Measurements from ENCODE around the gene HERC4. TPM values are rescaled to one million over a fixed set of nuclear protein-coding genes. Genes with fewer than 3 reads are reported as not detected.

HERC4 gene
- total RNA-seq, 2 donors from 2014 or later, result 53.8 to 60.1 TPM

DNA sequence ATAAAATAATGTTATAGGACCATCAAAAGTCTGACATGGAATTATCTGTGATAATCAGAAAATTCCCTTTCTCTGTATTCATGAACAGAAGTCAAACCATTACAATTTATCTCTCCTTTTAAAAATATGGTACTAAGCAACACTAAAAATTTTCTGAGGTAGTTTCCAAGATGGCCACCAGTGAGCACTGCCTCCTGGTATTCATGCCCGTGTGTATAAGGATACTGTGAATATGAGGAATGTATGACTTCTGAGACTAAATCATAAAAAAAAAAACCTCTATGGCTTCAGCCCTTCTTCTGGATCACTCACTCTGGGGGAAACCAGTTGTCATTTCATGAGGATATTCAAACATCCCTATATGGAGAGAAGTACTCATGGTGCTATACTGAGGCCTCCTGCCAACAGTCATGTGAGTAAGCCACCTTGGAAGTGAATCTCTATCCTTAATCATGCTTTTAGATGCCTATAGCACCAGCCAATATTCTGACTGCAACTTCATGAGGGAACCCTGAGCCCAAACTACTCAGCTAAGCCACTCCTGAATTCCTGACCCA, 149.6 kb downstream of the HERC4 start:
- H3K4me1 ChIP-seq (ENCODE audit: control insufficient read depth, insufficient read depth, low read length), result no peaks in the 10 kb centered on the region
- H3K27me3 ChIP-seq (ENCODE audit: control insufficient read depth, insufficient read depth, low read length, poor library complexity, severe bottlenecking), result no peaks in the 10 kb centered on the region
- TF ChIP-seq, protein P1, sequence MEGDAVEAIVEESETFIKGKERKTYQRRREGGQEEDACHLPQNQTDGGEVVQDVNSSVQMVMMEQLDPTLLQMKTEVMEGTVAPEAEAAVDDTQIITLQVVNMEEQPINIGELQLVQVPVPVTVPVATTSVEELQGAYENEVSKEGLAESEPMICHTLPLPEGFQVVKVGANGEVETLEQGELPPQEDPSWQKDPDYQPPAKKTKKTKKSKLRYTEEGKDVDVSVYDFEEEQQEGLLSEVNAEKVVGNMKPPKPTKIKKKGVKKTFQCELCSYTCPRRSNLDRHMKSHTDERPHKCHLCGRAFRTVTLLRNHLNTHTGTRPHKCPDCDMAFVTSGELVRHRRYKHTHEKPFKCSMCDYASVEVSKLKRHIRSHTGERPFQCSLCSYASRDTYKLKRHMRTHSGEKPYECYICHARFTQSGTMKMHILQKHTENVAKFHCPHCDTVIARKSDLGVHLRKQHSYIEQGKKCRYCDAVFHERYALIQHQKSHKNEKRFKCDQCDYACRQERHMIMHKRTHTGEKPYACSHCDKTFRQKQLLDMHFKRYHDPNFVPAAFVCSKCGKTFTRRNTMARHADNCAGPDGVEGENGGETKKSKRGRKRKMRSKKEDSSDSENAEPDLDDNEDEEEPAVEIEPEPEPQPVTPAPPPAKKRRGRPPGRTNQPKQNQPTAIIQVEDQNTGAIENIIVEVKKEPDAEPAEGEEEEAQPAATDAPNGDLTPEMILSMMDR (conservative IDR thresholded peaks at IDR 0.05), result no peak
- no peaks in the 10 kb centered on the region for H3K27me3 Mint-ChIP-seq (ENCODE audit: insufficient read depth)
- H3K27ac Mint-ChIP-seq, result no peak overlapping the region
- H3K4me1 Mint-ChIP-seq, result no peaks in the 10 kb centered on the region
- peaks cover 29% of the 10 kb centered on the region for H3K36me3 Mint-ChIP-seq (ENCODE audit: low read depth)
- WGBS, 2 experiments (ENCODE audit: insufficient coverage in 1 of 2, insufficient read length in 1 of 2), result no CpG with 5 or more reads among the region's 1 CpG
- H3K4me3 ChIP-seq (ENCODE audit: low read length), result no peak overlapping the region
- no peaks in the 10 kb centered on the region for H3K9me3 ChIP-seq (ENCODE audit: control insufficient read depth, low read length)
- no peak overlapping the region for H3K9ac ChIP-seq (ENCODE audit: extremely low read depth, low read length, poor library complexity, severe bottlenecking)
- H3K9me3 Mint-ChIP-seq, result no peaks in the 10 kb centered on the region
- no peak for DNase-seq
- H3K27ac ChIP-seq (ENCODE audit: low read depth, low read length), result no peak overlapping the region
- no peak overlapping the region for H3K4me3 Mint-ChIP-seq
- peaks cover 51% of the 10 kb centered on the region for H3K36me3 ChIP-seq (ENCODE audit: control insufficient read depth, insufficient read depth, low read length)

DNA sequence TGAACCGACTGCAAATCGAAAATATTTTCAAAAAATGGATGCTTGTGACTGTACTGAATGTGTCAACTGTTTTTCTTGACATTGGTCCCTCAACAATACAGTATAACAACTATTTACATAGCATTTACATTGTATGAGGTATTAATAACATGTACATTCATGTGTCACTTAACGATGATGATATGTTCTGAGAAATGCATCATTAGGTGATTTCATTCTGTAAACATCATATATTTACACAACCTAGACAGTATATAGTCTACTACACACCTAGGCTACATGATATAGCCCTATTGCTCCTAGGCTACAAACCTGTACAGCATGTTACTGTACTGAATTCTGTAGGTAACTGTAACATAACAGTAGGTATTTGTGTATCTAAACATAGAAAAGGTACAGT, 150.9 kb downstream of the HERC4 start:
- no peaks in the 10 kb centered on the region for H3K27me3 ChIP-seq (ENCODE audit: control insufficient read depth, insufficient read depth, low read length, poor library complexity, severe bottlenecking)
- no peak overlapping the region for H3K9ac ChIP-seq (ENCODE audit: extremely low read depth, low read length, poor library complexity, severe bottlenecking)
- H3K36me3 Mint-ChIP-seq (ENCODE audit: low read depth), result peaks cover 23% of the 10 kb centered on the region
- H3K4me3 Mint-ChIP-seq, result no peak overlapping the region
- no peaks in the 10 kb centered on the region for H3K4me1 ChIP-seq (ENCODE audit: control insufficient read depth, insufficient read depth, low read length)
- no peaks in the 10 kb centered on the region for H3K27me3 Mint-ChIP-seq (ENCODE audit: insufficient read depth)
- DNase-seq, result no peak
- no peak overlapping the region for H3K27ac Mint-ChIP-seq
- H3K27ac ChIP-seq (ENCODE audit: low read depth, low read length), result no peak overlapping the region
- no peak overlapping the region for H3K4me3 ChIP-seq (ENCODE audit: low read length)
- peaks cover 41% of the 10 kb centered on the region for H3K36me3 ChIP-seq (ENCODE audit: control insufficient read depth, insufficient read depth, low read length)
- WGBS, 2 experiments (ENCODE audit: insufficient coverage in 1 of 2, insufficient read length in 1 of 2), result 94% methylated on average over 2 of the region's 3 CpGs; no CpG with 5 or more reads in 1 of the 2 experiments
- no peaks in the 10 kb centered on the region for H3K9me3 Mint-ChIP-seq
- H3K4me1 Mint-ChIP-seq, result no peaks in the 10 kb centered on the region
- H3K9me3 ChIP-seq (ENCODE audit: control insufficient read depth, low read length), result no peaks in the 10 kb centered on the region
- TF ChIP-seq, protein P1 (conservative IDR thresholded peaks at IDR 0.05), result no peak

- Histone ChIP-seq H3K9me3 (ENCODE audit: control insufficient read depth, low read length) (no peaks in the 10 kb centered on the region), H3K4me1 (ENCODE audit: control insufficient read depth, insufficient read depth, low read length) (no peaks in the 10 kb centered on the region), H3K4me3 (ENCODE audit: low read length) (no peak overlapping the region), H3K27me3 (ENCODE audit: control insufficient read depth, insufficient read depth, low read length, poor library complexity, severe bottlenecking) (no peaks in the 10 kb centered on the region), H3K9ac (ENCODE audit: extremely low read depth, low read length, poor library complexity, severe bottlenecking) (no peak overlapping the region), H3K36me3 (ENCODE audit: control insufficient read depth, insufficient read depth, low read length) (peaks cover 43% of the 10 kb centered on the region), H3K27ac (ENCODE audit: low read depth, low read length) (no peak overlapping the region)
- TF ChIP-seq, protein P1 (conservative IDR thresholded peaks at IDR 0.05), result no peak
- Mint-ChIP-seq H3K27ac (no peak overlapping the region), H3K9me3 (no peaks in the 10 kb centered on the region), H3K4me1 (no peaks in the 10 kb centered on the region), H3K27me3 (ENCODE audit: insufficient read depth) (no peaks in the 10 kb centered on the region), H3K4me3 (no peak overlapping the region), H3K36me3 (ENCODE audit: low read depth) (peaks cover 25% of the 10 kb centered on the region)
- 96% methylated on average over 4 to 5 of the region's 5 CpGs for WGBS, 2 experiments (ENCODE audit: insufficient coverage in 1 of 2, insufficient read length in 1 of 2)
- DNase-seq, result no peak
Observed at GRCh38 chr10:67923551-67923950, 151.5 kb downstream of the HERC4 start.
